Caco-2 (cell line): ENCODE measurements around the gene GPR85. TPM values are rescaled to one million over a fixed set of nuclear protein-coding genes. Genes with fewer than 3 reads are reported as not detected.

Experiments used
- BruUV-seq: library from RNA; stranded (reverse); fragments of 400-500 nt; replicated peaks from 2 replicates; lab custom pipeline; 2021; lab: Mats Ljungman, UMichigan
- CTCF ChIA-PET: fragments of 300-600 bp; sonication (Branson Sonifier 250); formaldehyde crosslinking; loops from one replicate; lab custom pipeline; 2022; ENCODE audit warnings: antibody characterized with exemption; lab: Charles Lee
- POLR2A ChIA-PET: fragments of 300-600 bp; sonication (Branson Sonifier 250); formaldehyde crosslinking; loops from one replicate; lab custom pipeline; 2022; ENCODE audit warnings: antibody characterized with exemption; lab: Charles Lee
- DNase-seq, 2 experiments: peaks; one replicate each; pipeline versions ENCODE4 v3.0.0 to v3.0.0-alpha.2; 2020 to 2022
- H3K27me3 ChIP-seq: replicated peaks from 2 replicates; pipeline ENCODE4 v1.6.0; 2011; ENCODE audit warnings: low read length; ENCODE audit not compliant: control insufficient read depth, insufficient read depth
- H3K36me3 ChIP-seq: 2 replicates; pipeline ENCODE4 v1.5.1; 2011; ENCODE audit warnings: low read length; ENCODE audit not compliant: control insufficient read depth, insufficient read depth
- H3K4me1 ChIP-seq: fragments of 250-450 bp; sonication (Bioruptor Pico); 2 replicates; pipeline ENCODE4 v1.5.1; 2020; ENCODE audit warnings: mild to moderate bottlenecking
- H3K4me3 ChIP-seq: 2 replicates; pipeline ENCODE4 v1.5.1; 2011; ENCODE audit warnings: low read depth, mild to moderate bottlenecking, control low read depth, low read length
- H3K9me3 ChIP-seq: fragments of 250-450 bp; sonication (Bioruptor Pico); 2 replicates; pipeline ENCODE4 v1.5.1; 2020; ENCODE audit warnings: mild to moderate bottlenecking, moderate library complexity
- H3K27ac Mint-ChIP-seq: one replicate; pipeline ENCODE4 v1.8.0; 2022; ENCODE audit warnings: mixed read lengths; ENCODE audit not compliant: unreplicated experiment
- H3K27me3 Mint-ChIP-seq: one replicate; pipeline ENCODE4 v1.8.0; 2022; ENCODE audit warnings: mixed read lengths; ENCODE audit not compliant: insufficient read depth, unreplicated experiment
- H3K36me3 Mint-ChIP-seq: one replicate; pipeline ENCODE4 v1.8.0; 2022; ENCODE audit warnings: mild to moderate bottlenecking, mixed read lengths; ENCODE audit not compliant: insufficient read depth, unreplicated experiment
- H3K4me1 Mint-ChIP-seq: one replicate; pipeline ENCODE4 v1.8.0; 2022; ENCODE audit warnings: low read depth, mixed read lengths; ENCODE audit not compliant: unreplicated experiment
- H3K4me3 Mint-ChIP-seq: one replicate; pipeline ENCODE4 v1.8.0; 2022; ENCODE audit warnings: mild to moderate bottlenecking, moderate library complexity, mixed read lengths; ENCODE audit not compliant: unreplicated experiment
- H3K9me3 Mint-ChIP-seq: one replicate; pipeline ENCODE4 v1.8.0; 2022; ENCODE audit warnings: mixed read lengths; ENCODE audit not compliant: unreplicated experiment
- intact Hi-C: fragments of 100-400 bp; cut with micrococcal nuclease; formaldehyde crosslinking; loops from one replicate; pipeline ENCODE4 v1.10.0; 2022; ENCODE audit not compliant: unreplicated experiment
- total RNA-seq: library from RNA; stranded (reverse); gene quantifications from 2 replicates; pipeline ENCODE4 v1.2.3, GENCODE V29; 2022
- TF ChIP-seq, protein P1 (sequence below), 2 experiments: fragments of 200-600 bp in 1 of 2; IDR thresholded peaks; 1 replicate in 1 of 2; 2 replicates in 1 of 2; pipeline versions ENCODE4 v1.5.1 to v1.8.0; 2011 to 2022; ENCODE audit warnings: antibody characterized with exemption in 1 of 2, control low read depth in 1 of 2, inconsistent platforms in 1 of 2, low read depth in 1 of 2, low read length in 1 of 2, mild to moderate bottlenecking in 1 of 2, moderate library complexity in 1 of 2; ENCODE audit not compliant: insufficient read depth in 1 of 2, severe bottlenecking in 1 of 2, unreplicated experiment in 1 of 2

GPR85 gene
- total RNA-seq, 1 experiment from 2014 or later: not detected

GRCh38 chr7:113040849-113041248 is 45.8 kb downstream of the GPR85 start:
- Mint-ChIP-seq H3K4me3 (no peak overlapping the region), H3K27me3 (peaks cover 10% of the 10 kb centered on the region), H3K36me3 (no peaks in the 10 kb centered on the region), H3K9me3 (no peaks in the 10 kb centered on the region), H3K27ac (no peak overlapping the region), H3K4me1 (no peaks in the 10 kb centered on the region)
- no peaks in the 10 kb centered on the region for H3K36me3 ChIP-seq
- no peak for DNase-seq
- no peaks in the 10 kb centered on the region for H3K4me1 ChIP-seq
- TF ChIP-seq, protein P1, sequence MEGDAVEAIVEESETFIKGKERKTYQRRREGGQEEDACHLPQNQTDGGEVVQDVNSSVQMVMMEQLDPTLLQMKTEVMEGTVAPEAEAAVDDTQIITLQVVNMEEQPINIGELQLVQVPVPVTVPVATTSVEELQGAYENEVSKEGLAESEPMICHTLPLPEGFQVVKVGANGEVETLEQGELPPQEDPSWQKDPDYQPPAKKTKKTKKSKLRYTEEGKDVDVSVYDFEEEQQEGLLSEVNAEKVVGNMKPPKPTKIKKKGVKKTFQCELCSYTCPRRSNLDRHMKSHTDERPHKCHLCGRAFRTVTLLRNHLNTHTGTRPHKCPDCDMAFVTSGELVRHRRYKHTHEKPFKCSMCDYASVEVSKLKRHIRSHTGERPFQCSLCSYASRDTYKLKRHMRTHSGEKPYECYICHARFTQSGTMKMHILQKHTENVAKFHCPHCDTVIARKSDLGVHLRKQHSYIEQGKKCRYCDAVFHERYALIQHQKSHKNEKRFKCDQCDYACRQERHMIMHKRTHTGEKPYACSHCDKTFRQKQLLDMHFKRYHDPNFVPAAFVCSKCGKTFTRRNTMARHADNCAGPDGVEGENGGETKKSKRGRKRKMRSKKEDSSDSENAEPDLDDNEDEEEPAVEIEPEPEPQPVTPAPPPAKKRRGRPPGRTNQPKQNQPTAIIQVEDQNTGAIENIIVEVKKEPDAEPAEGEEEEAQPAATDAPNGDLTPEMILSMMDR (IDR thresholded peaks at IDR 0.05; ENCODE audit: insufficient read depth in 1 of 2, low read depth in 1 of 2, low read length in 1 of 2, severe bottlenecking in 1 of 2, unreplicated experiment in 1 of 2): no peak
- no peak overlapping the region for H3K4me3 ChIP-seq
- no TSS peak for BruUV-seq
- intact Hi-C loops: no loop called here
- POLR2A ChIA-PET: no interaction called here
- CTCF ChIA-PET: no interaction called here
- H3K27me3 ChIP-seq: no peaks in the 10 kb centered on the region
- no peaks in the 10 kb centered on the region for H3K9me3 ChIP-seq

GRCh38 chr7:113033959-113034358 is 52.7 kb downstream of the GPR85 start:
- Mint-ChIP-seq H3K4me1 (no peaks in the 10 kb centered on the region), H3K9me3 (no peaks in the 10 kb centered on the region), H3K36me3 (no peaks in the 10 kb centered on the region), H3K27ac (no peak overlapping the region), H3K4me3 (no peak overlapping the region), H3K27me3 (peaks cover 4% of the 10 kb centered on the region)
- Histone ChIP-seq H3K4me1 (no peaks in the 10 kb centered on the region), H3K27me3 (no peaks in the 10 kb centered on the region), H3K4me3 (no peak overlapping the region), H3K9me3 (no peaks in the 10 kb centered on the region), H3K36me3 (no peaks in the 10 kb centered on the region)
- CTCF ChIA-PET: no interaction called here
- intact Hi-C loops: no loop called here
- TF ChIP-seq, protein P1 (IDR thresholded peaks at IDR 0.05; ENCODE audit: insufficient read depth in 1 of 2, low read depth in 1 of 2, low read length in 1 of 2, severe bottlenecking in 1 of 2, unreplicated experiment in 1 of 2): no peak
- no peak for DNase-seq
- POLR2A ChIA-PET: no interaction called here
- no TSS peak for BruUV-seq

Other genes with a start within 250 kb of the GPR85 start
- gene SMIM30, start 31.7 kb upstream of the GPR85 start, total RNA-seq: 29.8 and 29.9 TPM in 2 replicates